ENCODE measurements around the gene LRMDA.

DNA sequence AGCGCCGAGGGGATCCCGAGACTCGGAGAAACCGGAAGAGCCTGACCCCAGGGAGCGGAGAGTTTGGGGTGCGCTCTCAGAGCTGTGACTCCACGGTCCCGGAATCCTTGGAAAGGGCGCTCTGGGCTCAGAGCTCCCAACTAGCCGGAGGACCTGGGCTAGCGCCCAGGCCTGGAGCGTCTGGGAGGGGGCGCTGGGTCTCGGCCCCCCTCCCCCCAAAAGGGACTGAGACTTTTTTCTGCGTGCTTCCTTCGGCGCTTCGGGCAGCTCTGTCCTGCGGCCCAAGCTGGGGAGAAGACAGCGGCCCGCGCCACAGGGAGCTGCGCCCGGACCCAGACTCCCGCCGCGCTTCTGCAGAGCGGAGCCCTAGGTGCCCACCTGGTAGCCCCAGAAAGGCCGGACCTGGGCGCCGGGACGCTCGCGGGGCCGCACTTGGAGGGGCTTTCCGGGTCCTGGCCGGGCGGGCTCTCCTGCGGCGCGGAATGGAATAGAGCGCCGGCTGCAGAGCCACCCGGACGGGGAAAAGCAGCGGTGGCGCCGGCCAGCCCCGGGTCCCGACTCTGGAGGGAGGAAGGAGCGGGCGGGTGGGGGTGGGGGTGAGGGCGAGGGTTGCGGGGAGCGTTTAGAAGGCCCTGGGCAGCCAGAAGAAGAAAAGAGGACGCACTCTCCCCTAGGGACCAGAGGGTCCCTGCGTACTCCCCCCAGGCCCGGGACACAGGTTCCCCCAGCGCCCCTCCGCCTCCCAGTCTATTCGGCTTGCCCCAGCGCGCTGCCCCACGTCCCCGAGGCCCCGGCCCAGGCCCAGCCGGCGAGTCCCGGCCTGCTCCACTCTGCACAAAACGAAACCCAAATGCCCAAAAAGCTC is 34.6 kb upstream of the LRMDA start:
- TF ChIP-seq, protein P1, sequence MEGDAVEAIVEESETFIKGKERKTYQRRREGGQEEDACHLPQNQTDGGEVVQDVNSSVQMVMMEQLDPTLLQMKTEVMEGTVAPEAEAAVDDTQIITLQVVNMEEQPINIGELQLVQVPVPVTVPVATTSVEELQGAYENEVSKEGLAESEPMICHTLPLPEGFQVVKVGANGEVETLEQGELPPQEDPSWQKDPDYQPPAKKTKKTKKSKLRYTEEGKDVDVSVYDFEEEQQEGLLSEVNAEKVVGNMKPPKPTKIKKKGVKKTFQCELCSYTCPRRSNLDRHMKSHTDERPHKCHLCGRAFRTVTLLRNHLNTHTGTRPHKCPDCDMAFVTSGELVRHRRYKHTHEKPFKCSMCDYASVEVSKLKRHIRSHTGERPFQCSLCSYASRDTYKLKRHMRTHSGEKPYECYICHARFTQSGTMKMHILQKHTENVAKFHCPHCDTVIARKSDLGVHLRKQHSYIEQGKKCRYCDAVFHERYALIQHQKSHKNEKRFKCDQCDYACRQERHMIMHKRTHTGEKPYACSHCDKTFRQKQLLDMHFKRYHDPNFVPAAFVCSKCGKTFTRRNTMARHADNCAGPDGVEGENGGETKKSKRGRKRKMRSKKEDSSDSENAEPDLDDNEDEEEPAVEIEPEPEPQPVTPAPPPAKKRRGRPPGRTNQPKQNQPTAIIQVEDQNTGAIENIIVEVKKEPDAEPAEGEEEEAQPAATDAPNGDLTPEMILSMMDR (IDR thresholded peaks at IDR 0.05), result no peak
- no peak for TF ChIP-seq POLR2A (IDR thresholded peaks at IDR 0.05)
